Esophagus (tissue), 2 donors: ENCODE data around the gene ILK. TPM values are rescaled to one million over a fixed set of nuclear protein-coding genes. Genes with fewer than 3 reads are reported as not detected.

ENCODE experiments used
- H3K27ac ChIP-seq, 2 donors: one replicate each; pipeline ENCODE4 v1.5.1; 2013; ENCODE audit warnings: low read depth in 2 of 2, mild to moderate bottlenecking in 2 of 2, inconsistent platforms in 1 of 2, low read length in 1 of 2, moderate library complexity in 1 of 2
- H3K27me3 ChIP-seq, 2 donors: one replicate each; pipeline ENCODE4 v1.6.1; 2013; ENCODE audit warnings: low read length in 2 of 2, control low read depth in 1 of 2, mild to moderate bottlenecking in 1 of 2; ENCODE audit not compliant: insufficient read depth in 2 of 2, control insufficient read depth in 1 of 2
- H3K36me3 ChIP-seq, 2 donors: one replicate each; pipeline ENCODE4 v1.6.1; 2013; ENCODE audit warnings: low read length in 1 of 2; ENCODE audit not compliant: control insufficient read depth in 2 of 2, insufficient read depth in 2 of 2
- H3K4me1 ChIP-seq, 2 donors: one replicate each; pipeline ENCODE4 v1.6.1; 2013; ENCODE audit warnings: low read length in 1 of 2; ENCODE audit not compliant: control insufficient read depth in 2 of 2, insufficient read depth in 2 of 2
- H3K4me3 ChIP-seq, 2 donors: one replicate each; pipeline ENCODE4 v1.5.1; 2013; ENCODE audit warnings: low read length in 2 of 2, mild to moderate bottlenecking in 2 of 2, low read depth in 1 of 2, moderate library complexity in 1 of 2
- H3K9me3 ChIP-seq, 2 donors: one replicate each; pipeline ENCODE4 v1.6.1; 2013; ENCODE audit warnings: mild to moderate bottlenecking in 2 of 2, low read depth in 1 of 2, low read length in 1 of 2, moderate library complexity in 1 of 2; ENCODE audit not compliant: control insufficient read depth in 2 of 2, insufficient read depth in 1 of 2
- WGBS, 2 donors: extraction: QIAGEN DNeasy Blood & Tissue Kit; methylation state at CpG; one replicate each; pipeline ENCODE4 v1.1.7; 2013; 5-methylcytosine and 5-hydroxymethylcytosine counted together
- polyA plus RNA-seq, 2 donors: library from polyadenylated mRNA; stranded (reverse); fragments of 200-250 nt; gene quantifications; one replicate each; pipeline ENCODE4 v1.2.3, GENCODE V29; 2013
- donor health status: healthy with polysubstance abuse.
- donor health status: Bipolar disorder and iron deficiency.

The ILK gene
- polyA plus RNA-seq, 2 donors, result 63.3 to 91.0 TPM

- peak overlapping the region; percentile 77 to 84 for H3K27ac ChIP-seq
- WGBS, 2 donors, result 4 to 9% methylated on average over 15 of the region's 15 CpGs
- peaks cover 0 to 16% of the 10 kb centered on the region in 2 donors for H3K36me3 ChIP-seq
- peaks cover 2 to 10% of the 10 kb centered on the region in 2 donors for H3K4me1 ChIP-seq
- no peaks in the 10 kb centered on the region for H3K9me3 ChIP-seq
- no peaks in the 10 kb centered on the region for H3K27me3 ChIP-seq
- peak overlapping the region; percentile 66 to 78 for H3K4me3 ChIP-seq
Observed at GRCh38 chr11:6618117-6619003, 14.8 kb downstream of the ILK start.

GRCh38 chr11:6619004-6619745, 15.6 kb downstream of the ILK start, which contains the start of gene TPP1:
Gene TPP1, minus strand, starts transcription at chr11:6619422. Its CDS starts 22 bp downstream, at chr11:6619400.
- Histone ChIP-seq H3K4me3 (peak within 1 kb of the TSS; percentile 66 to 78), H3K27ac (peak within 1 kb of the TSS; percentile 77 to 84), H3K27me3 (no peaks in the 10 kb centered on the region), H3K36me3 (peaks cover 0 to 16% of the 10 kb centered on the region in 2 donors), H3K9me3 (no peaks in the 10 kb centered on the region), H3K4me1 (peaks cover 2 to 10% of the 10 kb centered on the region in 2 donors)
- 0 to 1% methylated on average over 16 of the region's 16 CpGs for WGBS, 2 donors

- H3K36me3 ChIP-seq, result peaks cover 0 to 10% of the 10 kb centered on the region in 2 donors
- no peaks in the 10 kb centered on the region for H3K27me3 ChIP-seq
- H3K4me1 ChIP-seq, result peaks cover 2 to 10% of the 10 kb centered on the region in 2 donors
- no peak overlapping the region for H3K4me3 ChIP-seq
- WGBS, 2 donors, result 54 to 87% methylated on average over 1 of the region's 1 CpG
- no peaks in the 10 kb centered on the region for H3K9me3 ChIP-seq
- H3K27ac ChIP-seq, result no peak overlapping the region
Observed at GRCh38 chr11:6620636-6621035, 17.1 kb downstream of the ILK start.

- H3K4me1 ChIP-seq, result peaks cover 2 to 10% of the 10 kb centered on the region in 2 donors
- H3K4me3 ChIP-seq, result no peak overlapping the region
- no peak overlapping the region for H3K27ac ChIP-seq
- 88% methylated on average over 16 of the region's 16 CpGs for WGBS, 2 donors
- no peaks in the 10 kb centered on the region for H3K9me3 ChIP-seq
- no peaks in the 10 kb centered on the region for H3K27me3 ChIP-seq
- peaks cover 0 to 4% of the 10 kb centered on the region in 2 donors for H3K36me3 ChIP-seq
Observed at GRCh38 chr11:6621711-6622211, 18.2 kb downstream of the ILK start.

GRCh38 chr11:6622261-6623171, 18.9 kb downstream of the ILK start:
- no peaks in the 10 kb centered on the region for H3K9me3 ChIP-seq
- H3K4me3 ChIP-seq, result no peak overlapping the region
- 82% methylated on average over 24 of the region's 24 CpGs for WGBS, 2 donors
- H3K4me1 ChIP-seq, result peaks cover 4 to 7% of the 10 kb centered on the region in 2 donors
- peaks cover 0 to 8% of the 10 kb centered on the region in 2 donors for H3K36me3 ChIP-seq
- no peaks in the 10 kb centered on the region for H3K27me3 ChIP-seq
- H3K27ac ChIP-seq, result no peak overlapping the region

- peaks cover 0 to 10% of the 10 kb centered on the region in 2 donors for H3K36me3 ChIP-seq
- no peaks in the 10 kb centered on the region for H3K9me3 ChIP-seq
- H3K27me3 ChIP-seq, result no peaks in the 10 kb centered on the region
- no peak overlapping the region for H3K27ac ChIP-seq
- peaks cover 1 to 2% of the 10 kb centered on the region in 2 donors for H3K4me1 ChIP-seq
- 83 to 87% methylated on average over 31 of the region's 31 CpGs for WGBS, 2 donors
- no peak overlapping the region for H3K4me3 ChIP-seq
Observed at GRCh38 chr11:6623391-6624363, 20.1 kb downstream of the ILK start.

- H3K4me1 ChIP-seq, result peaks cover 0 to 7% of the 10 kb centered on the region in 2 donors
- no peak overlapping the region for H3K4me3 ChIP-seq
- H3K27me3 ChIP-seq, result no peaks in the 10 kb centered on the region
- 71 to 90% methylated on average over 12 of the region's 12 CpGs for WGBS, 2 donors
- H3K27ac ChIP-seq, result no peak overlapping the region
- peaks cover 0 to 6% of the 10 kb centered on the region in 2 donors for H3K9me3 ChIP-seq
- H3K36me3 ChIP-seq, result peaks cover 0 to 14% of the 10 kb centered on the region in 2 donors
Observed at GRCh38 chr11:6625156-6625831, 21.7 kb downstream of the ILK start.
